Gastrocnemius medialis (tissue), 4 donors: ENCODE measurements around the gene NRROS. TPM values are rescaled to one million over a fixed set of nuclear protein-coding genes. Genes with fewer than 3 reads are reported as not detected.

Experiments
- total RNA-seq, 4 donors: library from RNA; depleted of rRNA; stranded (reverse); fragments of >200 nt; gene quantifications; one replicate each; pipeline versions ENCODE4 v1.1.0 to v1.2.3, GENCODE V29; 2016

The NRROS gene
- total RNA-seq, 4 donors from 2014 or later: 0.31 to 1.7 (median 0.96) TPM

Other genes starting within 250 kb of the NRROS start
- gene UBXN7, start 207.3 kb upstream of the NRROS start, total RNA-seq: 1 to 10 TPM; 4.2 to 8.0 (median 5.4) TPM
- gene RNF168, start 135.9 kb upstream of the NRROS start, total RNA-seq: 10 to 100 TPM in 3 of 4 donors, 1 to 10 TPM in 1; 6.5 to 14.6 (median 11.0) TPM
- 1 to 10 TPM in 3 of 4 donors, under 1 TPM in 1; 0.46 to 2.2 (median 1.5) TPM for gene SMCO1, start 124.3 kb upstream of the NRROS start, total RNA-seq
- gene WDR53, start 71.1 kb upstream of the NRROS start, total RNA-seq: 1 to 10 TPM; 4.8 to 8.3 (median 6.7) TPM
- 10 to 100 TPM in 3 of 4 donors, 1 to 10 TPM in 1; 9.6 to 20.8 (median 12.1) TPM for gene FBXO45, start 71.0 kb upstream of the NRROS start, total RNA-seq
- gene CEP19, start 72.6 kb downstream of the NRROS start, total RNA-seq: 1 to 10 TPM in 3 of 4 donors, under 1 TPM in 1; 0.62 to 4.1 (median 1.4) TPM
- gene PIGX, start 72.7 kb downstream of the NRROS start, total RNA-seq: 10 to 100 TPM; 13.2 to 35.1 (median 28.8) TPM
- gene PAK2, start 100.2 kb downstream of the NRROS start, total RNA-seq: 10 to 100 TPM; 42.6 to 58.6 (median 50.1) TPM
- gene SENP5, start 228.2 kb downstream of the NRROS start, total RNA-seq: 10 to 100 TPM; 21.4 to 42.7 (median 31.7) TPM